Common myeloid progenitor, CD34-positive (primary cell): ENCODE measurements around the gene EIF2S1.

Experiments used
- CTCF ChIA-PET: fragments of 350-600 bp; sonication (Branson Sonifier 250); formaldehyde crosslinking; loops from one replicate; lab custom pipeline; 2021; ENCODE audit warnings: antibody characterized with exemption; lab: Charles Lee
- POLR2A ChIA-PET: fragments of 350-600 bp; sonication (Branson Sonifier 250); formaldehyde crosslinking; loops from one replicate; lab custom pipeline; 2021; ENCODE audit warnings: antibody characterized with exemption; lab: Charles Lee
- DNase-seq, 3 donors: peaks; one replicate each; pipeline versions ENCODE4 v3.0.0 to v3.0.0-alpha.2; 2013
- H3K27ac ChIP-seq, 2 experiments: 1 replicate in 1 of 2; 2 replicates in 1 of 2; pipeline ENCODE4 v1.7.0; 2013; ENCODE audit warnings: inconsistent platforms in 2 of 2, low read length in 2 of 2, mild to moderate bottlenecking in 2 of 2, low read depth in 1 of 2, moderate library complexity in 1 of 2; ENCODE audit not compliant: severe bottlenecking in 2 of 2, insufficient read depth in 1 of 2, poor library complexity in 1 of 2
- H3K27me3 ChIP-seq, 5 experiments: replicated peaks in 2 of 5; 1 replicate in 3 of 5; 2 replicates in 2 of 5; pipeline versions ENCODE4 v1.6.1 to v1.7.0; 2013; ENCODE audit warnings: low read length in 4 of 5, mild to moderate bottlenecking in 2 of 5, moderate library complexity in 2 of 5, inconsistent platforms in 1 of 5; ENCODE audit not compliant: insufficient read depth in 5 of 5, control insufficient read depth in 4 of 5
- H3K36me3 ChIP-seq, 4 experiments: 1 replicate in 2 of 4; 2 replicates in 2 of 4; pipeline versions ENCODE4 v1.6.1 to v1.7.0; 2013; ENCODE audit warnings: low read length in 3 of 4, control low read depth in 1 of 4, mild to moderate bottlenecking in 1 of 4; ENCODE audit not compliant: control insufficient read depth in 4 of 4, insufficient read depth in 4 of 4
- H3K4me1 ChIP-seq, 4 experiments: 1 replicate in 3 of 4; 2 replicates in 1 of 4; pipeline versions ENCODE4 v1.6.1 to v1.7.1; 2013; ENCODE audit warnings: low read length in 3 of 4, mild to moderate bottlenecking in 3 of 4, control low read depth in 1 of 4, inconsistent platforms in 1 of 4, moderate library complexity in 1 of 4; ENCODE audit not compliant: control insufficient read depth in 4 of 4, insufficient read depth in 4 of 4; ENCODE audit errors: control extremely low read depth in 1 of 4
- H3K4me3 ChIP-seq, 7 experiments: 1 replicate in 4 of 7; 2 replicates in 3 of 7; pipeline versions ENCODE4 v1.5.1 to v1.7.0; 2013; ENCODE audit warnings: mild to moderate bottlenecking in 7 of 7, low read length in 6 of 7, moderate library complexity in 6 of 7, inconsistent platforms in 2 of 7, low read depth in 2 of 7, control low read depth in 1 of 7; ENCODE audit not compliant: insufficient read depth in 4 of 7, control insufficient read depth in 1 of 7; ENCODE audit errors: extremely low read depth in 1 of 7
- H3K9me3 ChIP-seq, 5 experiments: 1 replicate in 4 of 5; 2 replicates in 1 of 5; pipeline versions ENCODE4 v1.6.1 to v1.7.1; 2013; ENCODE audit warnings: low read length in 4 of 5, mild to moderate bottlenecking in 2 of 5, inconsistent platforms in 1 of 5, low read depth in 1 of 5, moderate library complexity in 1 of 5; ENCODE audit not compliant: control insufficient read depth in 4 of 5, insufficient read depth in 2 of 5; ENCODE audit errors: control extremely low read depth in 1 of 5
- WGBS: methylation state at CpG from one replicate; pipeline ENCODE4 v1.1.5; 2013; ENCODE audit not compliant: insufficient coverage; 5-methylcytosine and 5-hydroxymethylcytosine counted together

EIF2S1 gene

GRCh38 chr14:67421356-67422224, 61.5 kb downstream of the EIF2S1 start:
- H3K4me1 ChIP-seq, result peaks cover 0 to 23% (median 18%) of the 10 kb centered on the region in 4 experiments
- no peak overlapping the region for H3K4me3 ChIP-seq
- no peak overlapping the region for H3K27ac ChIP-seq
- ChIA-PET CTCF (interaction anchor here (0.7 to 1.3 kb wide), 4 partner anchors 21 to 183 kb away, joined by 3 read pairs; no protein-coding TSS in a partner anchor), POLR2A (no interaction called here)
- no peaks in the 10 kb centered on the region for H3K36me3 ChIP-seq
- peaks cover 0 to 9% (median 4%) of the 10 kb centered on the region in 5 experiments for H3K27me3 ChIP-seq
- DNase-seq, result no peak
- 98% methylated on average over 7 of the region's 11 CpGs for WGBS
- no peaks in the 10 kb centered on the region for H3K9me3 ChIP-seq

- CTCF ChIA-PET, result interaction anchor here (1.1 to 11.4 kb wide), 9 partner anchors 9 to 280 kb away, joined by 3 to 238 read pairs (median 4); no protein-coding TSS in a partner anchor
- Histone ChIP-seq H3K4me3 (peak overlapping the region in 2 of 7 experiments; percentile 42 to 43), H3K27me3 (peaks cover 0 to 13% (median 4%) of the 10 kb centered on the region in 5 experiments), H3K9me3 (no peaks in the 10 kb centered on the region), H3K4me1 (peaks cover 0 to 25% (median 21%) of the 10 kb centered on the region in 4 experiments), H3K27ac (no peak overlapping the region), H3K36me3 (no peaks in the 10 kb centered on the region)
- peak; percentile 80 to 91 (median 91) for DNase-seq
- 20% methylated on average over 1 of the region's 2 CpGs for WGBS
- POLR2A ChIA-PET, result interaction anchor here (1.0 kb wide), 1 partner anchor 9 kb away, joined by 3 read pairs; no protein-coding TSS in a partner anchor
These were observed 63.3 kb downstream of the EIF2S1 start for GRCh38 chr14:67423424-67423823.

- CTCF ChIA-PET, result interaction anchor here (0.9 to 11.4 kb wide), 17 partner anchors 8 to 279 kb away, joined by 3 to 238 read pairs (median 4); partner anchors contain the start of gene PLEKHH1
- Histone ChIP-seq H3K27ac (no peak overlapping the region), H3K4me3 (no peak overlapping the region), H3K27me3 (peaks cover 0 to 13% (median 4%) of the 10 kb centered on the region in 5 experiments), H3K4me1 (peaks cover 0 to 25% (median 17%) of the 10 kb centered on the region in 4 experiments), H3K9me3 (no peaks in the 10 kb centered on the region), H3K36me3 (no peaks in the 10 kb centered on the region)
- POLR2A ChIA-PET, result no interaction called here
- WGBS, result 0% methylated on average over 2 of the region's 3 CpGs
- peak in 1 of 3 donors; percentile 34 for DNase-seq
These were observed 64.4 kb downstream of the EIF2S1 start for GRCh38 chr14:67424539-67424938.

GRCh38 chr14:67425608-67426007, 65.5 kb downstream of the EIF2S1 start:
- H3K27ac ChIP-seq, result no peak overlapping the region
- no peak overlapping the region for H3K4me3 ChIP-seq
- ChIA-PET CTCF (interaction anchor here (0.9 to 11.4 kb wide), 14 partner anchors 9 to 278 kb away, joined by 3 to 238 read pairs (median 6); no protein-coding TSS in a partner anchor), POLR2A (interaction anchor here (0.6 kb wide), 1 partner anchor 41 kb away, joined by 5 read pairs; no protein-coding TSS in a partner anchor)
- H3K4me1 ChIP-seq, result peaks cover 0 to 25% (median 17%) of the 10 kb centered on the region in 4 experiments
- 73% methylated on average over 2 of the region's 4 CpGs for WGBS
- H3K9me3 ChIP-seq, result no peaks in the 10 kb centered on the region
- no peak for DNase-seq
- peaks cover 0 to 17% (median 4%) of the 10 kb centered on the region in 5 experiments for H3K27me3 ChIP-seq
- H3K36me3 ChIP-seq, result no peaks in the 10 kb centered on the region

- ChIA-PET POLR2A (interaction anchor here (0.6 to 1.4 kb wide), 2 partner anchors 42 to 145 kb away, joined by 3 to 5 read pairs; no protein-coding TSS in a partner anchor), CTCF (interaction anchor here (1.1 to 11.4 kb wide), 17 partner anchors 9 to 278 kb away, joined by 3 to 238 read pairs (median 6); partner anchors contain the start of gene PLEK2)
- Histone ChIP-seq H3K4me1 (peaks cover 0 to 25% (median 17%) of the 10 kb centered on the region in 4 experiments), H3K27me3 (peaks cover 0 to 20% (median 4%) of the 10 kb centered on the region in 5 experiments), H3K4me3 (no peak overlapping the region), H3K36me3 (no peaks in the 10 kb centered on the region), H3K27ac (no peak overlapping the region), H3K9me3 (no peaks in the 10 kb centered on the region)
- 100% methylated on average over 4 of the region's 8 CpGs for WGBS
- DNase-seq, result no peak
These were observed 66.0 kb downstream of the EIF2S1 start for GRCh38 chr14:67426161-67426560.

- H3K27ac ChIP-seq, result no peak overlapping the region
These were observed 67.0 kb downstream of the EIF2S1 start for GRCh38 chr14:67426983-67427606.

More at GRCh38 chr14:67426983-67427606, 67.0 kb downstream of the EIF2S1 start:
- DNase-seq, result peak; percentile 84 to 92 (median 87)
- Histone ChIP-seq H3K4me3 (no peak overlapping the region), H3K9me3 (no peaks in the 10 kb centered on the region), H3K4me1 (peaks cover 0 to 25% (median 17%) of the 10 kb centered on the region in 4 experiments), H3K27me3 (peaks cover 0 to 15% (median 4%) of the 10 kb centered on the region in 5 experiments), H3K36me3 (no peaks in the 10 kb centered on the region)
- POLR2A ChIA-PET, result interaction anchor here (0.5 to 1.4 kb wide), 3 partner anchors 37 to 245 kb away, joined by 3 read pairs; no protein-coding TSS in a partner anchor
- WGBS, result 44% methylated on average over 18 of the region's 30 CpGs
- CTCF ChIA-PET, result interaction anchor here (0.6 to 11.4 kb wide), 38 partner anchors 9 to 1637 kb away, joined by 3 to 238 read pairs (median 3); partner anchors contain the start of genes ATP6V1D, EIF2S1, PIGH and PLEK2
